ENCODE results near the gene POU2AF2.

POU2AF2 gene

GRCh38 chr11:111229604-111230003 is 15.9 kb upstream of the POU2AF2 start:
- no peak for DNase-seq (ENCODE audit: low spot score)
- in situ Hi-C loops (cut with MboI; ENCODE audit: low pct_unique_long_range_greater_than_20kb, low sequenced_read_pairs, unreplicated experiment): loop anchor here (25.0 kb wide), 2 partner anchors 767 to 1017 kb away; no protein-coding TSS in a partner anchor
- TF ChIP-seq CTCF (IDR thresholded peaks at IDR 0.05; ENCODE audit: extremely low read depth, insufficient read depth, missing control alignments): no peak

GRCh38 chr11:111230122-111230465 is 15.4 kb upstream of the POU2AF2 start:
- TF ChIP-seq CTCF (IDR thresholded peaks at IDR 0.05; ENCODE audit: extremely low read depth, insufficient read depth, missing control alignments): no peak
- peak; percentile 24 for DNase-seq (ENCODE audit: low spot score)
- in situ Hi-C loops (cut with MboI; ENCODE audit: low pct_unique_long_range_greater_than_20kb, low sequenced_read_pairs, unreplicated experiment): loop anchor here (25.0 kb wide), 2 partner anchors 768 to 1018 kb away; no protein-coding TSS in a partner anchor

GRCh38 chr11:111231836-111232235 is 13.7 kb upstream of the POU2AF2 start:
- TF ChIP-seq CTCF (IDR thresholded peaks at IDR 0.05; ENCODE audit: extremely low read depth, insufficient read depth, missing control alignments): no peak
- no peak for DNase-seq (ENCODE audit: low spot score)
- in situ Hi-C loops (cut with MboI; ENCODE audit: low pct_unique_long_range_greater_than_20kb, low sequenced_read_pairs, unreplicated experiment): loop anchor here (25.0 kb wide), 2 partner anchors 770 to 1020 kb away; no protein-coding TSS in a partner anchor

- in situ Hi-C loops (cut with MboI; ENCODE audit: low pct_unique_long_range_greater_than_20kb, low sequenced_read_pairs, unreplicated experiment): loop anchor here (25.0 kb wide), 2 partner anchors 774 to 1024 kb away; no protein-coding TSS in a partner anchor
- DNase-seq (ENCODE audit: low spot score): no peak
- no peak for TF ChIP-seq CTCF (IDR thresholded peaks at IDR 0.05; ENCODE audit: extremely low read depth, insufficient read depth, missing control alignments)
These were observed 9.1 kb upstream of the POU2AF2 start for GRCh38 chr11:111236383-111236782.

GRCh38 chr11:111237926-111238325 is 7.6 kb upstream of the POU2AF2 start:
- in situ Hi-C loops (cut with MboI; ENCODE audit: low pct_unique_long_range_greater_than_20kb, low sequenced_read_pairs, unreplicated experiment): loop anchor here (25.0 kb wide), 2 partner anchors 776 to 1026 kb away; no protein-coding TSS in a partner anchor
- TF ChIP-seq CTCF (IDR thresholded peaks at IDR 0.05; ENCODE audit: extremely low read depth, insufficient read depth, missing control alignments): no peak
- DNase-seq (ENCODE audit: low spot score): no peak

- in situ Hi-C loops (cut with MboI; ENCODE audit: low pct_unique_long_range_greater_than_20kb, low sequenced_read_pairs, unreplicated experiment): loop anchor here (25.0 kb wide), 2 partner anchors 785 to 1035 kb away; no protein-coding TSS in a partner anchor
- DNase-seq (ENCODE audit: low spot score): no peak
- TF ChIP-seq CTCF (IDR thresholded peaks at IDR 0.05; ENCODE audit: extremely low read depth, insufficient read depth, missing control alignments): no peak
These were observed 1.4 kb downstream of the POU2AF2 start for GRCh38 chr11:111246956-111247355.

All from GM13977 (cell line).